Suppressor macrophage treated with lipopolysaccharide for 4 hours (primary cell): ENCODE measurements around the gene KRABD2.
A peak's percentile ranks its signal among the peaks of the same experiment; 100 is the strongest.
"Not testable (repeated sequence)": the region's sequence is repeated elsewhere in the genome, so short reads cannot be mapped to it uniquely, and the experiment has no call there.

Source experiments
- DNase-seq: peaks from one replicate; pipeline ENCODE4 v3.0.0-alpha.2; 2020

The KRABD2 gene

DNA sequence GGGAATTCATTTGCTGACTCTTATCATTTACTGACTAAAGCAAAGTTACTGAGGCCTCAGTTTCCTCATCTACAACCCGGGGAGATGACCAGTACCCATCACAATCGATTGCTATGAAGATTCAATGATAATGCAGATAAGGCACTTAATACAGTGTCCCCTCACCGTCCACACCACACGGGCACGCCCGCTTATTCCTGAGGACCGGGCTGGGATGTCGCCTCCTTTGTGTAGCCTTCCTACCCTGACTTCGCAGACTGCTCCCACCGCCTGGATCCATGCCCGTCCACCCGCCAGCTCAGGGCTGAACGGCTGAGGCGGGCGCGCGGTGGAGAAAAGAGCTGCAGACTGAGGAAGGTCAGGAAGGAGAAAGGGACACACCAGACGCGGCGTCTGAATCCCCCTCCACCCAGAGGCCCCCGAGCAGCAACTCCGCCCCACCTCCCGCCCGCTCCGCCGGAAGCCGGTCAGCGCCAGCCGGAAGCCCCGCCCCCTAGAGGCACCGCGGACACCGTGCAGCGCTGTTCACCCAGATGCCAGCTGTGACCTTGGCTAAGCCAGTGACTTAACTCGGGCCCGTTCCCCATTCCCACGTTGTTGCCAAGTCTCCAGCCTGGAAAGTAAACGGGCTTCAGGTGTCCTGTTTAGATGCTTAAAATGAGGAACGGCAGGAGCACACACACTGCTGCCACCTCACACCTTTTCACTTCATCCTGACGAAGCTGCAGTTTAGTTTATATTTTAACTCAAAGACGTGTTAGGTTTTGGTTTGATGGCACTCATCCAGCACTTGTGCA, at the start of gene KRABD2:
Gene KRABD2, minus strand, starts transcription at position 434 of the 797 bp plus-strand sequence.
- DNase-seq: peak; percentile 87

- DNase-seq: peak; percentile 46
These were observed 45.1 kb upstream of the KRABD2 start for GRCh38 chr17:8421571-8421970.

- peak; percentile 86 for DNase-seq
These were observed 43.8 kb upstream of the KRABD2 start for GRCh38 chr17:8420041-8420934.

DNA sequence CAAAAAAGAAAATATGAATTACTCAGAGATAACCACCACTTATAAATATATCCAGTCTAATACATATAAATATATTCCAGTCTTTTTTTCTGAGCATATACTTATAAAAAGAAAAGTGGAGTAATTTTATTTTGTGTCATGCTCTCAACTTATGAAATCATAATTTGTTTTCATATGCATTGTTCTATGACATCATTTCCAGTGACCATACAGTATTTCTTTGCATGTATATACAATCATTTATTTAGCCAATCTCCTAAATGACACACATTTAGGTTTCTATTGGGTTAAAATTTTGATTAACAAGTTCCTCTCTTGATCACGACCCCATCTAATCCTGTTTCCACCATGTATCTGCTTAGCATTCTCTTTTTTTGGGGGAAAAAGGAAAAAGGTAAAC, 42.8 kb upstream of the KRABD2 start:
- peak; percentile 19 for DNase-seq

- DNase-seq: no peak
These were observed 42.0 kb upstream of the KRABD2 start for GRCh38 chr17:8418471-8418870.

- DNase-seq: peak; percentile 78
These were observed 41.3 kb upstream of the KRABD2 start for GRCh38 chr17:8417806-8418205.

- DNase-seq: no peak
These were observed 37.4 kb upstream of the KRABD2 start for GRCh38 chr17:8413938-8414337.

DNA sequence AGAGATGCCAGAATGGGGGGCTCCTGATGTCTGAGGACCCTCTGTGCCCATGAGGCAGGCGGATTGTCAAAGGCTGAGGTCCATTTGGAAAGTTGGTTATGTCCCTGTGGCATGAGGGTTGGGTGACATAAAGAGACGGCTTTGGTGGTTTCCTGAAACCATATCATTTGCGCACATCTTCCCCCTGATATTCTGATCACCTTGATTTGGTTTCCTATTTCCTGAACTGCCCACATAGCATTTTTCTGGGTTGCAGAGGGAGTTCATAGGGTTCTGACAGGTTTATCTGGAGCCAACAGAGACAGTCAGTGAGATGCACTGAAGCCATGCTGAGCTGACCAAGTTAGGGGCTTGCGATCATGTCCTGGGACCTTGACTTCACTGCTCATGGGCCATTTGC, 36.8 kb upstream of the KRABD2 start:
- DNase-seq: no peak

- DNase-seq: no peak
These were observed 35.6 kb upstream of the KRABD2 start for GRCh38 chr17:8412089-8412488.

DNA sequence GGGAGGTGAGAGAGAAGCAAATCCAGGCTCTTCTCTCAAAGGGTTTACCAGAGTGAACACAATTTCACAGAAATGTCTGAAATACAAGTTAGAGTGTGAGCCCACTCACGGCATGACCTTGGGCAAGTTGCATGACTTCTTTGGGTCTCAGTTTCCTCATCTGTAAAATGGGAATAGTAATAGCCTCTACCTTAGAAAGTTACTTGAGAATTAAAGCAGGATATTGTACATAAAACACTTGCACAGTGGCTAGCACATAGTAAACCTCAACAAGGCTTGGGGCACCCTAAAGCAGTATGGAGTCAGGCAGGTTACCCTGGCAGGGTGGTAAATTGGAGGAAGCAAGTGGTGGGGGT, 34.4 kb upstream of the KRABD2 start:
- no peak for DNase-seq

DNA sequence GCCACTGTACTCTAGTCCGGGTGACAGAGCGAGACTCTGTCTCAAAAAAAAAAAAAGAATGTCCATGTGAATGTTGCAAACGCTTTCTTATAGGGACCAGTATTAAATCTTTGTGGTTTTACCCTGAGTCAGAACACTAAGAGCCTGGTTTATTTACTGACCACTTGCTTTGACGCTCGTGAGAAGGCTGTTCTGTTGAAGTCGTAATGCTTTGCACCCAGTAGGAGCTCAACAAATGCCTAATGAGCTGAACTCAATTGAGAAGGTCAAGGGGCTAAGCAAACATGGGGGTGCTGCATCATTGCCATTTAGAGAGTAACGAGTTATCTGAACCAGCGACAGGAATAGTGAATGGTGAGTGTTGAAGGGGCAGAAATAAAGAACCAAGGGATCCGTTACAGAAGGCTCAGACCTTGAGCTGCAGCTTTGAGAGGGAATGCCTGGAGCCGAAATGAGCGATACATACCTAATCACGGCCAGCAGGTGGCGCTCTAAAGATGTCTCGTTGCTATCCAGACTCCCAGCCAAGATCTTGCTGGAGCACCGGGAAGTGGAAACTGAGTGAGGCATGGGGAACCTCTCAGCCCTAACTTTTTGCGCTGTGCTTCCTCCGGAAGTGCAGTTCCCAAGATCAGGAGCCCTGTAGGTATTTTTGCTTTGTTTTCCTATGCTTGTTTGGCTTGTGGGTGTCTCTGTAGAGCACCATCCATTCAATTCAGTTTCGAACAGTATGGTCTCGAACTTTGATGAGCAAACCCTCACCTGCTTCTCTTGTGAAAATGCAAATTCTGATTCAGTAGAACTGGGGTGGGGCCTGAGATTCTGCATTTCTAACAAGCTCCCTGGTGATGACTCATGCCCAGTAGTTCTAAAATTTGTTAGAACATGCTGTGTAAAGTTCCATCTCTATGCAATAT, 33.7 kb upstream of the KRABD2 start:
- peak; percentile 94 for DNase-seq

DNA sequence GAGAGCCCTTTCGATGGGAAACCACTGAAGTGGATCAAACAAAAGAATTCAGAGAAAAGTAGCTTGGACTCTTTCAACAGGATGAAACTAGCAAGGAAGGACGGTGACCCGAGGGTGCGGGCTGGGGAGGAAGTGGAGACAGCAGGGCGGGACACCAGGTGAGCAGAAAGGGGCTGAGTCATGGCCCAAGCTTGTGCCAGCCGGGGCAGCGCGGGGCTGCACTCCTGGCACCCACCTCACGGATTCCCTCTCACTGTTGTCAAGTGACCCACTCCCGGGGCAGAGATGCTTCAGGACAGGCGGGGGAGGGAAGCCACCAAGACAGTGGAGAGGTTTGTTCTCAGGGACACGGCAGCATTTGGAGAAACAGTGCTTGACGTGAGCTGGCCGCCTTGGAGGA, 31.9 kb upstream of the KRABD2 start:
- DNase-seq: no peak

GRCh38 chr17:8406174-8406573, 29.7 kb upstream of the KRABD2 start:
- no peak for DNase-seq

GRCh38 chr17:8405499-8406016, 29.1 kb upstream of the KRABD2 start:
- no peak for DNase-seq

GRCh38 chr17:8402921-8403536, 26.5 kb upstream of the KRABD2 start:
- no peak for DNase-seq

GRCh38 chr17:8401107-8401506, 24.6 kb upstream of the KRABD2 start:
- DNase-seq: no peak

GRCh38 chr17:8398980-8399379, 22.5 kb upstream of the KRABD2 start:
- no peak for DNase-seq

- DNase-seq: no peak
These were observed 21.1 kb upstream of the KRABD2 start, which contains the start of gene RNF222 for GRCh38 chr17:8397636-8398035. TSS of gene RNF222 (minus strand) at chr17:8397827. CDS start at chr17:8393461, 4,366 bp downstream.

DNA sequence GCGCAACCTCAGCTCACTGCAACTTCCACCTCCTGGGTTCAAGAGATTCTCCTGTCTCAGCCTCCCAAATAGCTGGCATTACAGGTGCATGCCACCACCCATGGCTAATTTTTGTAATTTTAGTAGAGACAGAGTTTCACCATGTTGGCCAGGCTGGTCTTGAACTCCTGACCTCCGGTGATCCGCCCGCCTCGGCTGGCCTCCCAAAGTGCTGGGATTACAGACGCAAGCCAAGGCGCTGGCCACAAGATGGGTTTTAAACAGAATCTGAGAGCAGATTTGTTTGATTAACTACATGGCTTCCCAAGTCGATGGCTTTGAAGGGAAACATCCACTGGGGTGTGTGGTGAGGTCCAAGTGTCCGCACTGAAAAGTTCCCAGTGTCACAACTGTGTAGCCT, 18.0 kb upstream of the KRABD2 start:
- not testable (repeated sequence) for DNase-seq

- DNase-seq: no peak
These were observed 17.1 kb upstream of the KRABD2 start for GRCh38 chr17:8393470-8394231.
